NB4 (cell line): ENCODE data around the gene MGAT5B.

Experiments
- POLR2A ChIP-seq: IDR thresholded peaks from 2 replicates; pipeline ENCODE4 v1.6.1; 2011; ENCODE audit warnings: mild to moderate bottlenecking; ENCODE audit not compliant: insufficient read length; ENCODE audit errors: extremely low read depth
- TF ChIP-seq, protein P1 (sequence below): IDR thresholded peaks from one replicate; pipeline ENCODE4 v1.5.1; 2012; ENCODE audit warnings: low read depth, low read length
- TF ChIP-seq, protein P2 (sequence below): IDR thresholded peaks from 2 replicates; pipeline ENCODE4 v1.6.1; 2011; ENCODE audit warnings: low read depth, low read length

DNA sequence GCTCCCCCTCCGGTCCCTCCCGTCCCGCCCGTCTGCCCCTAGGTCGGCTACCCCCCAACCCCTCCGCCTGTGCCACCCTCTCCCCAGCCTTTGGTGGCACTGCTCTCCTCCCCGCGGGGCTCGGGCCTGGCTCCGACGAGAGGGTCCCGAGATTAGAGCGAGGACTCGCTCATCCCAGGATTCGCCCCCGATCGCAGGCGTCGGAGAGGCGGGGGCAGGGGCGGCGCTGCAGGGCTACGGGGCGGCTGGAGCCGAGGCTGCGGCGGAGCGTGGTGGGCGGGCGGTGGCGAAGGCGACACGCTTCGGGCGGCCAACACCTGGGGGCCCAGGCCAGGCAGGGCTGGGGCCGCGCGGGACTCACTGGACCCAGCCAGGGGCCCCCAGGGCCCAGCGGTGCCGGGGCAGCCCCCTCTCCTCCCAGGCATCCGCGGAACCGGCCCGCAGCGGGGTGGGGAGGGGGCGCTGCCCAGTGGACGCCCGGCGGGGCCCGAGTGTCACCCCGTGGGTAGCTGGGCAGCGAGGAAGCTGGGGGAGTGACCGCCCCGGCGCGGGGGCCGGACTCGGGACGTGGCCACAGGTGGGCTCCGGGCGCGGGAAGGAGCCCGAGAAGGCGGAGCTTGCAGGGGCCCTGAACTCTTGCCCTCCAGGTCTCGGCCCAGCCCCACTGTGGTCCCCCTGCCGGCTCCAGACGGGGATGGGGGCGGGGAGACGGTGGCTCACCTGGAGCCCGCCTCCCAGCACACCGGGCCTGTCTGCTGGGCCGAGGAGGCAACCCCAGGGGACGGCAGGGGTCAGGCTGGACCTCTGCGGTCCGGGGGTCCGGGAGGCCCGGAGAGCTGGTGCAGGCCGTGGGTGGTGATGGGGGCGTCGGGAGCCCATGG lies 1.5 kb downstream of the MGAT5B start:
- TF ChIP-seq, protein P1, sequence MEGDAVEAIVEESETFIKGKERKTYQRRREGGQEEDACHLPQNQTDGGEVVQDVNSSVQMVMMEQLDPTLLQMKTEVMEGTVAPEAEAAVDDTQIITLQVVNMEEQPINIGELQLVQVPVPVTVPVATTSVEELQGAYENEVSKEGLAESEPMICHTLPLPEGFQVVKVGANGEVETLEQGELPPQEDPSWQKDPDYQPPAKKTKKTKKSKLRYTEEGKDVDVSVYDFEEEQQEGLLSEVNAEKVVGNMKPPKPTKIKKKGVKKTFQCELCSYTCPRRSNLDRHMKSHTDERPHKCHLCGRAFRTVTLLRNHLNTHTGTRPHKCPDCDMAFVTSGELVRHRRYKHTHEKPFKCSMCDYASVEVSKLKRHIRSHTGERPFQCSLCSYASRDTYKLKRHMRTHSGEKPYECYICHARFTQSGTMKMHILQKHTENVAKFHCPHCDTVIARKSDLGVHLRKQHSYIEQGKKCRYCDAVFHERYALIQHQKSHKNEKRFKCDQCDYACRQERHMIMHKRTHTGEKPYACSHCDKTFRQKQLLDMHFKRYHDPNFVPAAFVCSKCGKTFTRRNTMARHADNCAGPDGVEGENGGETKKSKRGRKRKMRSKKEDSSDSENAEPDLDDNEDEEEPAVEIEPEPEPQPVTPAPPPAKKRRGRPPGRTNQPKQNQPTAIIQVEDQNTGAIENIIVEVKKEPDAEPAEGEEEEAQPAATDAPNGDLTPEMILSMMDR, result no peak
- TF ChIP-seq POLR2A, result no peak
- TF ChIP-seq, protein P2, sequence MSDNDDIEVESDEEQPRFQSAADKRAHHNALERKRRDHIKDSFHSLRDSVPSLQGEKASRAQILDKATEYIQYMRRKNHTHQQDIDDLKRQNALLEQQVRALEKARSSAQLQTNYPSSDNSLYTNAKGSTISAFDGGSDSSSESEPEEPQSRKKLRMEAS, result no peak
